GM12878 (cell line): ENCODE measurements around the gene PTPRM. TPM values are rescaled to one million over a fixed set of nuclear protein-coding genes. Genes with fewer than 3 reads are reported as not detected.

Source experiments
- ATAC-seq: fragments of 200-7000 bp; cut with Tn5 transposase; 3 replicates; pipeline ENCODE4 v1.9.1; 2020; ENCODE audit warnings: mild to moderate bottlenecking, moderate library complexity
- BruUV-seq: library from RNA; stranded (reverse); fragments of 400-500 nt; replicated peaks from 2 replicates; lab custom pipeline; 2021; lab: Mats Ljungman, UMichigan
- CTCF ChIA-PET: fragments of 300-600 bp; sonication (Branson Sonifier 250); formaldehyde crosslinking; extraction: SDS; loops from one replicate; lab custom pipeline; 2021; ENCODE audit warnings: inconsistent platforms; lab: Yijun Ruan, JAX
- POLR2A ChIA-PET: fragments of 350-600 bp; formaldehyde crosslinking; extraction: SDS; loops from one replicate; lab custom pipeline; 2021; ENCODE audit warnings: inconsistent platforms; lab: Charles Lee
- RAD21 ChIA-PET: fragments of 300-600 bp; sonication (Branson Sonifier 250); formaldehyde crosslinking; loops from one replicate; lab custom pipeline; 2023; ENCODE audit warnings: antibody characterized with exemption; ENCODE audit not compliant: unreplicated experiment; lab: Charles Lee
- SMC1A ChIA-PET: fragments of 300-600 bp; sonication (Branson Sonifier 250); formaldehyde crosslinking; loops from one replicate; lab custom pipeline; 2023; ENCODE audit not compliant: unreplicated experiment, uncharacterized antibody; lab: Charles Lee
- DNase-seq: peaks from one replicate; pipeline ENCODE4 v3.0.0-alpha.2; 2011; ENCODE audit warnings: low read depth, low spot score
- FAIRE-seq: peaks from 3 replicates; lab custom pipeline; 2011; peaks lifted over from hg19 to GRCh38; lab: Jason Lieb, UNC
- H2AFZ ChIP-seq: 2 replicates; pipeline ENCODE4 v1.6.0; 2011; ENCODE audit warnings: low read depth, low read length, control low read depth; ENCODE audit not compliant: control insufficient read depth
- H3K27ac ChIP-seq: 2 replicates; pipeline ENCODE4 v1.5.1; 2011; ENCODE audit warnings: control low read depth; ENCODE audit not compliant: control insufficient read depth, insufficient read depth
- H3K27me3 ChIP-seq, 2 experiments: replicated peaks in 1 of 2; 2 replicates each; pipeline versions ENCODE4 v1.6.0 to v1.6.1; 2011; ENCODE audit warnings: low read length in 1 of 2; ENCODE audit not compliant: control insufficient read depth in 2 of 2, insufficient read depth in 2 of 2
- H3K36me3 ChIP-seq, 2 experiments: 2 replicates each; pipeline ENCODE4 v1.5.1; 2011; ENCODE audit warnings: low read length in 1 of 2; ENCODE audit not compliant: control insufficient read depth in 2 of 2, insufficient read depth in 2 of 2
- H3K4me1 ChIP-seq: 2 replicates; pipeline ENCODE4 v1.6.1; 2011; ENCODE audit warnings: mild to moderate bottlenecking, low read length, moderate library complexity, mixed read lengths; ENCODE audit not compliant: control insufficient read depth, insufficient read depth
- H3K4me2 ChIP-seq: 2 replicates; pipeline ENCODE4 v1.6.0; 2011; ENCODE audit warnings: control low read depth; ENCODE audit not compliant: control insufficient read depth, insufficient read depth
- H3K4me3 ChIP-seq: fragments of 200-600 bp; sonication (generic); 2 replicates; pipeline ENCODE4 v1.5.1; 2016
- H3K79me2 ChIP-seq: 2 replicates; pipeline ENCODE4 v1.6.0; 2011; ENCODE audit warnings: low read length; ENCODE audit not compliant: control insufficient read depth, insufficient read depth
- H3K9ac ChIP-seq: 2 replicates; pipeline ENCODE4 v1.8.0; 2011; ENCODE audit warnings: low read length, control low read depth, mixed read lengths; ENCODE audit not compliant: control insufficient read depth, insufficient read depth
- H3K9me3 ChIP-seq: replicated peaks from 3 replicates; pipeline ENCODE4 v1.5.1; 2011; ENCODE audit warnings: mild to moderate bottlenecking, low read length; ENCODE audit not compliant: control insufficient read depth, insufficient read depth
- H4K20me1 ChIP-seq: 2 replicates; pipeline ENCODE4 v1.6.0; 2011; ENCODE audit not compliant: control insufficient read depth, insufficient read depth
- BHLHE40 ChIP-seq, 2 experiments: fragments of 450-650 bp in 1 of 2; IDR thresholded peaks; 2 replicates each; pipeline ENCODE4 v1.6.1; 2011 to 2017; ENCODE audit warnings: low read depth in 2 of 2, borderline replicate concordance in 1 of 2, improper control_type of control experiment in 1 of 2, low read length in 1 of 2, mild to moderate bottlenecking in 1 of 2
- BMI1 ChIP-seq: fragments of 450-650 bp; IDR thresholded peaks from 2 replicates; pipeline ENCODE4 v1.6.1; 2016; ENCODE audit warnings: mild to moderate bottlenecking, moderate library complexity, borderline replicate concordance
- DPF2 ChIP-seq: fragments of 450-650 bp; IDR thresholded peaks from 2 replicates; pipeline ENCODE4 v1.6.1; 2017; ENCODE audit warnings: mild to moderate bottlenecking
- HDGF ChIP-seq: fragments of 450-650 bp; IDR thresholded peaks from 2 replicates; pipeline ENCODE4 v1.6.1; 2016; ENCODE audit warnings: antibody characterized with exemption
- KLF5 ChIP-seq: fragments of 450-650 bp; IDR thresholded peaks from 2 replicates; pipeline ENCODE4 v1.6.1; 2014; ENCODE audit warnings: mild to moderate bottlenecking; ENCODE audit not compliant: partially characterized antibody
- MEF2B ChIP-seq: fragments of 450-650 bp; IDR thresholded peaks from 2 replicates; pipeline ENCODE4 v1.6.1; 2018; ENCODE audit warnings: mild to moderate bottlenecking, moderate library complexity; ENCODE audit not compliant: partially characterized antibody, poor library complexity, severe bottlenecking
- NFIC ChIP-seq: IDR thresholded peaks from 2 replicates; pipeline ENCODE4 v1.6.1; 2012; ENCODE audit warnings: low read depth, mild to moderate bottlenecking, inconsistent platforms, low read length, moderate library complexity
- PBX3 ChIP-seq: IDR thresholded peaks from 2 replicates; pipeline ENCODE4 v1.6.1; 2011; ENCODE audit warnings: mild to moderate bottlenecking, low read depth, low read length, moderate library complexity; ENCODE audit not compliant: insufficient replicate concordance
- PML ChIP-seq: IDR thresholded peaks from 2 replicates; pipeline ENCODE4 v1.6.1; 2012; ENCODE audit warnings: low read length, inconsistent platforms
- SIX5 ChIP-seq: IDR thresholded peaks from 2 replicates; pipeline ENCODE4 v1.6.1; 2011; ENCODE audit warnings: mild to moderate bottlenecking, low read depth, low read length, moderate library complexity; ENCODE audit not compliant: severe bottlenecking
- SREBF1 ChIP-seq: IDR thresholded peaks from 2 replicates; pipeline ENCODE4 v1.6.1; 2012; ENCODE audit warnings: mild to moderate bottlenecking, low read length
- WRNIP1 ChIP-seq: IDR thresholded peaks from 2 replicates; pipeline ENCODE4 v1.6.1; 2011; ENCODE audit warnings: low read depth, low read length, improper control_type of control experiment, borderline replicate concordance
- YBX1 ChIP-seq: fragments of 450-650 bp; IDR thresholded peaks from 2 replicates; pipeline ENCODE4 v1.6.1; 2016; ENCODE audit warnings: antibody characterized with exemption
- ZNF274 ChIP-seq: IDR thresholded peaks from one replicate; pipeline ENCODE4 v1.8.0; 2011; ENCODE audit not compliant: insufficient read length, insufficient read depth
- WGBS: methylation state at CpG from one replicate; pipeline ENCODE4 v1.1.6; 2016; ENCODE audit warnings: low lambda C conversion rate; ENCODE audit not compliant: insufficient replicate concordance, insufficient coverage; ENCODE audit errors: missing lambda C conversion rate; 5-methylcytosine and 5-hydroxymethylcytosine counted together
- in situ Hi-C: fragments of 300-500 bp; cut with MboI; formaldehyde crosslinking; loops from 9 replicates; pipeline ENCODE4 v1.14.3; 2018; ENCODE audit warnings: mixed read lengths
- intact Hi-C: fragments of 100-400 bp; cut with micrococcal nuclease; formaldehyde crosslinking; loops from one replicate; pipeline ENCODE4 v1.14.2; 2022; ENCODE audit not compliant: unreplicated experiment
- polyA plus RNA-seq, 11 experiments: library from polyadenylated mRNA; depleted of rRNA in 4 of 11; unstranded in 6 of 11; stranded (reverse) in 5 of 11; fragments of >200 nt; fragmentation: Nextera tagmentation in 4 of 11; fragmentation: Illumina TruSeq in 1 of 11; extraction: Ambion mirVana in 4 of 11; extraction: Trizol in 1 of 11; gene quantifications; 1 replicate in 1 of 11; 2 replicates in 10 of 11; pipeline versions ENCODE4 v1.2.1 to v1.2.3, GENCODE V29; 2011 to 2016; ENCODE audit warnings: inconsistent platforms in 2 of 11, missing spikeins in 2 of 11, low read depth in 1 of 11
- total RNA-seq, 4 experiments: library from RNA; depleted of rRNA in 3 of 4; stranded (reverse); fragments of >200 nt in 3 of 4; fragmentation: Illumina TruSeq in 1 of 4; extraction: Trizol in 1 of 4; gene quantifications; 2 replicates each; pipeline versions ENCODE4 v1.2.1 to v1.2.3, GENCODE V29; 2013 to 2021
- TF ChIP-seq, protein P1 (sequence below): fragments of 450-650 bp; IDR thresholded peaks from 2 replicates; pipeline ENCODE4 v1.6.1; 2017; ENCODE audit warnings: mild to moderate bottlenecking, moderate library complexity
- TF ChIP-seq, protein P2 (sequence below): IDR thresholded peaks from 2 replicates; pipeline ENCODE4 v1.6.1; 2011; ENCODE audit warnings: low read depth, mild to moderate bottlenecking, low read length, moderate library complexity, borderline replicate concordance; ENCODE audit errors: extremely low read depth
- TF ChIP-seq, protein P3 (sequence below): fragments of 450-650 bp; IDR thresholded peaks from 2 replicates; pipeline ENCODE4 v1.6.1; 2017; ENCODE audit warnings: mild to moderate bottlenecking

Gene PTPRM
- total and polyA plus RNA-seq, 10 of the 15 experiments (the other 5 are each of a cell fraction or from before 2014, with no cell fraction given), result 0.07 to 22.6 (median 0.60) TPM

GRCh38 chr18:8276406-8276805 lies 709.3 kb downstream of the PTPRM start (continued):
- TF ChIP-seq PBX3, result no peak
- no peak for TF ChIP-seq DPF2
- TF ChIP-seq KLF5, result no peak
- TF ChIP-seq, protein P1, sequence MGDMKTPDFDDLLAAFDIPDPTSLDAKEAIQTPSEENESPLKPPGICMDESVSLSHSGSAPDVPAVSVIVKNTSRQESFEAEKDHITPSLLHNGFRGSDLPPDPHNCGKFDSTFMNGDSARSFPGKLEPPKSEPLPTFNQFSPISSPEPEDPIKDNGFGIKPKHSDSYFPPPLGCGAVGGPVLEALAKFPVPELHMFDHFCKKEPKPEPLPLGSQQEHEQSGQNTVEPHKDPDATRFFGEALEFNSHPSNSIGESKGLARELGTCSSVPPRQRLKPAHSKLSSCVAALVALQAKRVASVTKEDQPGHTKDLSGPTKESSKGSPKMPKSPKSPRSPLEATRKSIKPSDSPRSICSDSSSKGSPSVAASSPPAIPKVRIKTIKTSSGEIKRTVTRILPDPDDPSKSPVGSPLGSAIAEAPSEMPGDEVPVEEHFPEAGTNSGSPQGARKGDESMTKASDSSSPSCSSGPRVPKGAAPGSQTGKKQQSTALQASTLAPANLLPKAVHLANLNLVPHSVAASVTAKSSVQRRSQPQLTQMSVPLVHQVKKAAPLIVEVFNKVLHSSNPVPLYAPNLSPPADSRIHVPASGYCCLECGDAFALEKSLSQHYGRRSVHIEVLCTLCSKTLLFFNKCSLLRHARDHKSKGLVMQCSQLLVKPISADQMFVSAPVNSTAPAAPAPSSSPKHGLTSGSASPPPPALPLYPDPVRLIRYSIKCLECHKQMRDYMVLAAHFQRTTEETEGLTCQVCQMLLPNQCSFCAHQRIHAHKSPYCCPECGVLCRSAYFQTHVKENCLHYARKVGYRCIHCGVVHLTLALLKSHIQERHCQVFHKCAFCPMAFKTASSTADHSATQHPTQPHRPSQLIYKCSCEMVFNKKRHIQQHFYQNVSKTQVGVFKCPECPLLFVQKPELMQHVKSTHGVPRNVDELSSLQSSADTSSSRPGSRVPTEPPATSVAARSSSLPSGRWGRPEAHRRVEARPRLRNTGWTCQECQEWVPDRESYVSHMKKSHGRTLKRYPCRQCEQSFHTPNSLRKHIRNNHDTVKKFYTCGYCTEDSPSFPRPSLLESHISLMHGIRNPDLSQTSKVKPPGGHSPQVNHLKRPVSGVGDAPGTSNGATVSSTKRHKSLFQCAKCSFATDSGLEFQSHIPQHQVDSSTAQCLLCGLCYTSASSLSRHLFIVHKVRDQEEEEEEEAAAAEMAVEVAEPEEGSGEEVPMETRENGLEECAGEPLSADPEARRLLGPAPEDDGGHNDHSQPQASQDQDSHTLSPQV, result no peak
- TF ChIP-seq, protein P2, sequence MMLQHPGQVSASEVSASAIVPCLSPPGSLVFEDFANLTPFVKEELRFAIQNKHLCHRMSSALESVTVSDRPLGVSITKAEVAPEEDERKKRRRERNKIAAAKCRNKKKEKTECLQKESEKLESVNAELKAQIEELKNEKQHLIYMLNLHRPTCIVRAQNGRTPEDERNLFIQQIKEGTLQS, result no peak
- no peak for TF ChIP-seq PML

GRCh38 chr18:8277270-8277669 lies 710.2 kb downstream of the PTPRM start:
- H3K79me2 ChIP-seq, result no peaks in the 10 kb centered on the region
- no peaks in the 10 kb centered on the region; a peak in 1 of 4 replicates for H3K27me3 ChIP-seq
- RAD21 ChIA-PET, result interaction anchor here (1.3 kb wide), 1 partner anchor 113 kb away, joined by 3 read pairs; no protein-coding TSS in a partner anchor
- no peaks in the 10 kb centered on the region for H3K9me3 ChIP-seq
- no peaks in the 10 kb centered on the region for H3K36me3 ChIP-seq
- FAIRE-seq (no peak), ATAC-seq (no peak), DNase-seq (no peak)
- H4K20me1 ChIP-seq, result no peaks in the 10 kb centered on the region
- no TSS peak for BruUV-seq
- H2AFZ ChIP-seq, result no peak overlapping the region
- 0% methylated on average over 1 of the region's 1 CpG for WGBS
- no peak overlapping the region for H3K27ac ChIP-seq
- H3K4me2 ChIP-seq, result no peak overlapping the region
- in situ Hi-C loops, result no loop called here
- CTCF ChIA-PET, result no interaction called here
- SMC1A ChIA-PET, result interaction anchor here (1.1 to 1.2 kb wide), 4 partner anchors 10 to 81 kb away, joined by 3 to 5 read pairs (median 3); no protein-coding TSS in a partner anchor
- POLR2A ChIA-PET, result interaction anchor here (0.6 kb wide), 1 partner anchor 18 kb away, joined by 7 read pairs; no protein-coding TSS in a partner anchor
- no peak overlapping the region for H3K4me3 ChIP-seq
- H3K9ac ChIP-seq, result no peak overlapping the region
- no peaks in the 10 kb centered on the region for H3K4me1 ChIP-seq
- intact Hi-C loops, result no loop called here
- TF ChIP-seq YBX1 (no peak), HDGF (no peak), SREBF1 (no peak), SIX5 (no peak), WRNIP1 (no peak), BHLHE40 (IDR thresholded peaks at IDR 0.05; ENCODE audit: borderline replicate concordance in 1 of 2, low read depth in 2 of 2, low read length in 1 of 2) (no peak), NFIC (no peak), ZNF274 (no peak), MEF2B (no peak), BMI1 (no peak)
- TF ChIP-seq, protein P3, sequence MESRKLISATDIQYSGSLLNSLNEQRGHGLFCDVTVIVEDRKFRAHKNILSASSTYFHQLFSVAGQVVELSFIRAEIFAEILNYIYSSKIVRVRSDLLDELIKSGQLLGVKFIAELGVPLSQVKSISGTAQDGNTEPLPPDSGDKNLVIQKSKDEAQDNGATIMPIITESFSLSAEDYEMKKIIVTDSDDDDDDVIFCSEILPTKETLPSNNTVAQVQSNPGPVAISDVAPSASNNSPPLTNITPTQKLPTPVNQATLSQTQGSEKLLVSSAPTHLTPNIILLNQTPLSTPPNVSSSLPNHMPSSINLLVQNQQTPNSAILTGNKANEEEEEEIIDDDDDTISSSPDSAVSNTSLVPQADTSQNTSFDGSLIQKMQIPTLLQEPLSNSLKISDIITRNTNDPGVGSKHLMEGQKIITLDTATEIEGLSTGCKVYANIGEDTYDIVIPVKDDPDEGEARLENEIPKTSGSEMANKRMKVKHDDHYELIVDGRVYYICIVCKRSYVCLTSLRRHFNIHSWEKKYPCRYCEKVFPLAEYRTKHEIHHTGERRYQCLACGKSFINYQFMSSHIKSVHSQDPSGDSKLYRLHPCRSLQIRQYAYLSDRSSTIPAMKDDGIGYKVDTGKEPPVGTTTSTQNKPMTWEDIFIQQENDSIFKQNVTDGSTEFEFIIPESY, result no peak
